ENCODE data around the gene MAPK8IP3.

The MAPK8IP3 gene

GRCh38 chr16:1721372-1721771, 15.4 kb downstream of the MAPK8IP3 start:
- Histone ChIP-seq H3K4me3 (ENCODE audit: low read depth, low read length) (no peak overlapping the region), H3K4me1 (no peaks in the 10 kb centered on the region)
- TF ChIP-seq, protein P1, sequence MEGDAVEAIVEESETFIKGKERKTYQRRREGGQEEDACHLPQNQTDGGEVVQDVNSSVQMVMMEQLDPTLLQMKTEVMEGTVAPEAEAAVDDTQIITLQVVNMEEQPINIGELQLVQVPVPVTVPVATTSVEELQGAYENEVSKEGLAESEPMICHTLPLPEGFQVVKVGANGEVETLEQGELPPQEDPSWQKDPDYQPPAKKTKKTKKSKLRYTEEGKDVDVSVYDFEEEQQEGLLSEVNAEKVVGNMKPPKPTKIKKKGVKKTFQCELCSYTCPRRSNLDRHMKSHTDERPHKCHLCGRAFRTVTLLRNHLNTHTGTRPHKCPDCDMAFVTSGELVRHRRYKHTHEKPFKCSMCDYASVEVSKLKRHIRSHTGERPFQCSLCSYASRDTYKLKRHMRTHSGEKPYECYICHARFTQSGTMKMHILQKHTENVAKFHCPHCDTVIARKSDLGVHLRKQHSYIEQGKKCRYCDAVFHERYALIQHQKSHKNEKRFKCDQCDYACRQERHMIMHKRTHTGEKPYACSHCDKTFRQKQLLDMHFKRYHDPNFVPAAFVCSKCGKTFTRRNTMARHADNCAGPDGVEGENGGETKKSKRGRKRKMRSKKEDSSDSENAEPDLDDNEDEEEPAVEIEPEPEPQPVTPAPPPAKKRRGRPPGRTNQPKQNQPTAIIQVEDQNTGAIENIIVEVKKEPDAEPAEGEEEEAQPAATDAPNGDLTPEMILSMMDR (IDR thresholded peaks at IDR 0.05; ENCODE audit: low read depth, low read length), result no peak

DNA sequence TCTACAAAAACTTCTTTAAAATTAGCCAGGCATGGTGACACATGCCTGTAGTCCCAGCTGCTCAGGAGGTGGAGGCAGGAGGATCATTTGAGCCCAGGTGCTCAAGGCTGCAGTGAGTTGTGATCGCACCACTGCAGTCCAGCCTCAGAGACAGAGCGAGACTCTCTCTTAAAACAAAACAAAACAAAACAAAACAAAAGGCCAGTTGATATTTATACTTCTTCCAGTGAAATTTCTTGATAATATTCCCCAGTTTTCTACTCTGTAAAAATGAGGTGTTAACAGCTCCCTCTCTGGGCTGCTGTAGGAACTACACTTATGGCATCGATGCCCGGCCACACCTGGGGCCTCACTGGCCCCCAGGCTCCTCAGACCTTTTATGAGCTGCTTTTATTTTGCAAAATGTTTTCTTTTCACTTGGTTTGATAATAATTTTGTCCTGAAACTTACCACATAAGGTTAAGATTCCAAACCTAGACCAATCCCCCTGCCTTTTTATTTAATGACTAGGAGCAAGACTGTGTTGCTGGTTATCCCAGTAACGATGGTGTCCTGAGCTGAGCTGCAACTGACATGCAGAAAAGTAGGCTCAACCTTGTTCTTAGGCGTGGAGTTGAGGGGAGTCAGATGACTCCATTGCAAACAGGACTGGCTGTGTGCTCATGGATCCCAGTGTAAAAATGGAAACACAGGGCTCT, 17.6 kb downstream of the MAPK8IP3 start:
- peak; percentile 52 for DNase-seq
- Histone ChIP-seq H3K27me3 (no peaks in the 10 kb centered on the region), H3K36me3 (peaks cover 19% of the 10 kb centered on the region), H3K9me3 (no peaks in the 10 kb centered on the region), H3K4me3 (ENCODE audit: low read depth, low read length) (no peak overlapping the region), H3K4me1 (no peaks in the 10 kb centered on the region)
- TF ChIP-seq, protein P1 (IDR thresholded peaks at IDR 0.05; ENCODE audit: low read depth, low read length), result peak; percentile 75

More at GRCh38 chr16:1721372-1721771, 15.4 kb downstream of the MAPK8IP3 start:
- no peaks in the 10 kb centered on the region for H3K9me3 ChIP-seq
- no peaks in the 10 kb centered on the region for H3K27me3 ChIP-seq
- peaks cover 17% of the 10 kb centered on the region for H3K36me3 ChIP-seq
- DNase-seq, result no peak

DNA sequence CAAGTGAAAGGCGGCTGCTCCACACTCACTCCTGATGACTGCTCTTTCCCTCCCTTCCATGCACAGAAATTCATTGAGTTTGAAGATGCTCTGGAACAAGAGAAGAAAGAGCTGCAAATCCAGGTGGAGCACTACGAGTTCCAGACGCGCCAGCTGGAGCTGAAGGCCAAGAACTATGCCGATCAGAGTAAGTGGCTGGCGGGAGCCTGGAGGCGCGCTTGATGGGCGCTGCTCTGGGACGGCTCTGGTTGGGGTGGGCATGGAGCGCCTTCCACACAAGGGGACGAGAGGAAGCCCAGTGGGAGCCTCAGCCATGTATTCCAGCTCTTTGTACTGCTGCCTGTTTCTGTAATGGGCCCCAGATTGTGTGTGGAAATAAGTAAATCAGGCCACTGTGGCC, 18.5 kb downstream of the MAPK8IP3 start:
- no peaks in the 10 kb centered on the region for H3K27me3 ChIP-seq
- no peak overlapping the region for H3K4me3 ChIP-seq (ENCODE audit: low read depth, low read length)
- H3K9me3 ChIP-seq, result no peaks in the 10 kb centered on the region
- DNase-seq, result no peak
- TF ChIP-seq, protein P1 (IDR thresholded peaks at IDR 0.05; ENCODE audit: low read depth, low read length), result no peak
- H3K4me1 ChIP-seq, result no peaks in the 10 kb centered on the region
- H3K36me3 ChIP-seq, result peaks cover 25% of the 10 kb centered on the region

DNA sequence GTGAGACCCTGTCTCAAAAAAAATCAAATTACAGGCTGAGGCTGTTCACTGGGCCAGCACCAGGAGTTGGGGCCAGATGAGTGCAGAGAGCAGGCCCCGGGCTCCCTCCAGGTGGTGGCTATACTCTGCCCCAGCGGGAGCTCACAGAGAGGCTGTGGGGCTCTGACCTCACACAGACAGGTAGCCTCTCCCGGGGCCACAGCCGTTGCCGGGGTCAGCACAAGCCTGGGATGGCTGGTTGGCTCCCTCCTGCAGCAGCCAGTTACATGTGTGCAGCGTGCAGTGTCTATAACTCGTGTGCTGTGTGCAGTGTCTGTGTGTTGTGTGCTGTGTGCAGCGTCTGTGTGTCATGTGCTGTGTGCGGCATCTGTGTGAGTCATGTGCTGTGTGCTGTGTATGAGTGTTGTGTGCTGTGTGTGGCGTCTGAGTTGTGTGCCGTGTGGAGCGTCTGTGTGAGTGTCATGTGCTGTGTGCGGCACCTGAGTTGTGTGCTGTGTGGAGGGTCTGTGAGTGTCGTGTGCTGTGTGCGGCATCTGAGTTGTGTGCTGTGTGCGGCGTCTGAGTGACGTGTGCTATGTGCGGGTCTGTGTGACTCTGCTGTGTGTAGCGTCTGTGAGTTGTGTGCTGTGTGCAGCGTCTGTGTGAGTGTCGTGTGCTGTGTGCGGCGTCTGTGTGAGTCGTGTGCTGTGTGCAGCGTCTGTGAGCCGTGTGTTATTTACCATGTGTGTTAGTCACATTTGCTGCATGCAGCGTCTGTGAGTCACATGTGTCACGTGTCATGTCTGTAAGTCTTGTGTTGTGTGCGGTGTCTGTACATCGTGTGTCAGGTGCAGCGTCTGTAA, 20.9 kb downstream of the MAPK8IP3 start:
- Histone ChIP-seq H3K36me3 (peaks cover 28% of the 10 kb centered on the region), H3K4me1 (no peaks in the 10 kb centered on the region), H3K27me3 (no peaks in the 10 kb centered on the region), H3K9me3 (no peaks in the 10 kb centered on the region), H3K4me3 (ENCODE audit: low read depth, low read length) (no peak overlapping the region)
- no peak for DNase-seq
- TF ChIP-seq, protein P1 (IDR thresholded peaks at IDR 0.05; ENCODE audit: low read depth, low read length), result no peak

- no peak overlapping the region for H3K4me3 ChIP-seq (ENCODE audit: low read depth, low read length)
Observed at GRCh38 chr16:1727651-1728624, 21.9 kb downstream of the MAPK8IP3 start.

More at GRCh38 chr16:1727651-1728624, 21.9 kb downstream of the MAPK8IP3 start:
- Histone ChIP-seq H3K9me3 (no peaks in the 10 kb centered on the region), H3K36me3 (peaks cover 30% of the 10 kb centered on the region), H3K27me3 (no peaks in the 10 kb centered on the region), H3K4me1 (no peaks in the 10 kb centered on the region)
- DNase-seq, result no peak
- TF ChIP-seq, protein P1 (IDR thresholded peaks at IDR 0.05; ENCODE audit: low read depth, low read length), result no peak
